Gastroesophageal sphincter (tissue), 4 donors: ENCODE measurements around the gene PPP1R12C. TPM values are rescaled to one million over a fixed set of nuclear protein-coding genes. Genes with fewer than 3 reads are reported as not detected.
A peak's percentile ranks its signal among the peaks of the same experiment; 100 is the strongest.

ENCODE experiments used
- ATAC-seq: fragments of 150-250 bp; one replicate; pipeline ENCODE4 v1.9.1; 2016; ENCODE audit warnings: mild to moderate bottlenecking, moderate library complexity
- H3K27ac ChIP-seq, 4 donors: fragments of 200-600 bp; sonication (generic) in 3 of 4; 1 replicate in 3 of 4; 2 replicates in 1 of 4; pipeline ENCODE4 v1.5.1; 2016 to 2019
- H3K27me3 ChIP-seq: fragments of 200-600 bp; sonication (generic); one replicate; pipeline ENCODE4 v1.5.1; 2019
- H3K36me3 ChIP-seq, 2 donors: fragments of 200-600 bp; sonication (generic); one replicate each; pipeline ENCODE4 v1.5.1; 2019; ENCODE audit warnings: control low read depth in 1 of 2
- H3K4me1 ChIP-seq, 3 donors: fragments of 200-600 bp; sonication (generic); 1 replicate in 2 of 3; 2 replicates in 1 of 3; pipeline ENCODE4 v1.5.1; 2016 to 2019; ENCODE audit warnings: control low read depth in 2 of 3
- H3K4me3 ChIP-seq, 2 donors: fragments of 200-600 bp; sonication (generic); one replicate each; pipeline ENCODE4 v1.5.1; 2019; ENCODE audit warnings: mild to moderate bottlenecking in 1 of 2, moderate library complexity in 1 of 2
- H3K9me3 ChIP-seq, 3 donors: fragments of 200-600 bp; sonication (generic); one replicate each; pipeline ENCODE4 v1.5.1; 2017 to 2019; ENCODE audit warnings: control low read depth in 2 of 3
- CTCF ChIP-seq, 4 experiments: fragments of 200-600 bp in 2 of 4; fragments of 450-650 bp in 2 of 4; sonication (generic) in 1 of 4; IDR thresholded peaks; one replicate each; pipeline ENCODE4 v1.5.1; 2017 to 2019; ENCODE audit warnings: antibody characterized with exemption in 4 of 4, mild to moderate bottlenecking in 2 of 4, moderate library complexity in 2 of 4
- EP300 ChIP-seq: sonication (generic); formaldehyde crosslinking; IDR thresholded peaks from one replicate; pipeline ENCODE4 v1.6.1; 2017; ENCODE audit warnings: antibody characterized with exemption, mild to moderate bottlenecking
- POLR2A ChIP-seq, 2 donors: fragments of 450-650 bp; IDR thresholded peaks; one replicate each; pipeline ENCODE4 v1.6.1; 2017; ENCODE audit warnings: antibody characterized with exemption in 2 of 2, mild to moderate bottlenecking in 2 of 2, moderate library complexity in 1 of 2
- POLR2AphosphoS5 ChIP-seq: sonication (generic); formaldehyde crosslinking; IDR thresholded peaks from one replicate; pipeline ENCODE4 v1.6.1; 2017; ENCODE audit warnings: antibody characterized with exemption
- WGBS, 2 donors: methylation state at CpG; one replicate each; pipeline ENCODE4 v1.1.5; 2018; ENCODE audit warnings: low coverage in 1 of 2; 5-methylcytosine and 5-hydroxymethylcytosine counted together
- total RNA-seq, 4 donors: library from RNA; depleted of rRNA; stranded (reverse); fragments of >200 nt; gene quantifications; one replicate each; pipeline ENCODE4 v1.1.0, GENCODE V29; 2016

Gene PPP1R12C
- total RNA-seq, 4 donors from 2014 or later, result 268 to 479 (median 276) TPM

- no peak for TF ChIP-seq POLR2A (IDR thresholded peaks at IDR 0.05)
- TF ChIP-seq POLR2AphosphoS5, result no peak
- TF ChIP-seq CTCF (IDR thresholded peaks at IDR 0.05), result no peak
- TF ChIP-seq EP300, result no peak
- Histone ChIP-seq H3K9me3 (peaks cover 0 to 4% (median 0%) of the 10 kb centered on the region in 3 donors), H3K27me3 (no peaks in the 10 kb centered on the region), H3K4me1 (peaks cover 0 to 40% (median 0%) of the 10 kb centered on the region in 3 donors), H3K4me3 (no peak overlapping the region), H3K36me3 (peaks cover 0 to 82% of the 10 kb centered on the region in 2 donors), H3K27ac (no peak overlapping the region)
- ATAC-seq, result no peak
- 89 to 100% methylated on average over 5 to 12 of the region's 23 CpGs for WGBS, 2 donors
These were observed 19.3 kb downstream of the PPP1R12C start for GRCh38 chr19:55097864-55098715.

GRCh38 chr19:55096061-55096701, 21.3 kb downstream of the PPP1R12C start:
- no peak overlapping the region for H3K27ac ChIP-seq
- no peak for TF ChIP-seq EP300
- TF ChIP-seq CTCF (IDR thresholded peaks at IDR 0.05), result no peak
- no peak for TF ChIP-seq POLR2A (IDR thresholded peaks at IDR 0.05)
- no peak for TF ChIP-seq POLR2AphosphoS5
- peaks cover 0 to 40% (median 0%) of the 10 kb centered on the region in 3 donors for H3K4me1 ChIP-seq
- peaks cover 0 to 82% of the 10 kb centered on the region in 2 donors for H3K36me3 ChIP-seq
- no peaks in the 10 kb centered on the region for H3K9me3 ChIP-seq
- ATAC-seq, result no peak
- H3K4me3 ChIP-seq, result no peak overlapping the region
- 83 to 100% methylated on average over 2 of the region's 23 CpGs for WGBS, 2 donors
- no peaks in the 10 kb centered on the region for H3K27me3 ChIP-seq

- Histone ChIP-seq H3K27ac (no peak overlapping the region), H3K4me1 (peaks cover 0 to 33% (median 0%) of the 10 kb centered on the region in 3 donors), H3K36me3 (peaks cover 0 to 82% of the 10 kb centered on the region in 2 donors), H3K4me3 (no peak overlapping the region), H3K27me3 (no peaks in the 10 kb centered on the region), H3K9me3 (no peaks in the 10 kb centered on the region)
- TF ChIP-seq EP300 (no peak), POLR2AphosphoS5 (no peak), POLR2A (IDR thresholded peaks at IDR 0.05) (no peak), CTCF (IDR thresholded peaks at IDR 0.05) (no peak)
- no peak for ATAC-seq
- WGBS, 2 donors, result 59% methylated on average over 4 of the region's 23 CpGs; no CpG with 5 or more reads in 1 of the 2 donors
These were observed 22.0 kb downstream of the PPP1R12C start for GRCh38 chr19:55095260-55096060.

GRCh38 chr19:55094456-55095259, 22.8 kb downstream of the PPP1R12C start:
- 83% methylated on average over 11 of the region's 32 CpGs; no CpG with 5 or more reads in 1 of the 2 donors for WGBS, 2 donors
- Histone ChIP-seq H3K4me1 (peaks cover 0 to 25% (median 0%) of the 10 kb centered on the region in 3 donors), H3K27me3 (no peaks in the 10 kb centered on the region), H3K27ac (peak overlapping the region in 2 of 4 donors; percentile 12 to 15), H3K36me3 (peaks cover 0 to 82% of the 10 kb centered on the region in 2 donors), H3K4me3 (no peak overlapping the region), H3K9me3 (no peaks in the 10 kb centered on the region)
- no peak for ATAC-seq
- no peak for TF ChIP-seq EP300
- TF ChIP-seq CTCF (IDR thresholded peaks at IDR 0.05), result no peak
- no peak for TF ChIP-seq POLR2AphosphoS5
- TF ChIP-seq POLR2A (IDR thresholded peaks at IDR 0.05), result no peak
